ENCODE results near the gene DNAI2. TPM values are rescaled to one million over a fixed set of nuclear protein-coding genes. Genes with fewer than 3 reads are reported as not detected.

DNAI2 gene
- total RNA-seq, 2 donors from 2014 or later, result not detected

- Histone ChIP-seq H3K4me3 (ENCODE audit: low read length) (no peak overlapping the region), H3K9me3 (ENCODE audit: control insufficient read depth, low read length) (no peaks in the 10 kb centered on the region), H3K9ac (ENCODE audit: extremely low read depth, low read length, poor library complexity, severe bottlenecking) (no peak overlapping the region), H3K27me3 (ENCODE audit: control insufficient read depth, insufficient read depth, low read length, poor library complexity, severe bottlenecking) (peaks cover 26% of the 10 kb centered on the region), H3K4me1 (ENCODE audit: control insufficient read depth, insufficient read depth, low read length) (no peaks in the 10 kb centered on the region), H3K36me3 (ENCODE audit: control insufficient read depth, insufficient read depth, low read length) (no peaks in the 10 kb centered on the region), H3K27ac (ENCODE audit: low read depth, low read length) (peak overlapping the region; percentile 91)
- Mint-ChIP-seq H3K4me3 (no peak overlapping the region), H3K9me3 (no peaks in the 10 kb centered on the region), H3K36me3 (ENCODE audit: low read depth) (no peaks in the 10 kb centered on the region), H3K27me3 (ENCODE audit: insufficient read depth) (peaks cover 42% of the 10 kb centered on the region), H3K4me1 (peaks cover 2% of the 10 kb centered on the region), H3K27ac (no peak overlapping the region)
- TF ChIP-seq, protein P1, sequence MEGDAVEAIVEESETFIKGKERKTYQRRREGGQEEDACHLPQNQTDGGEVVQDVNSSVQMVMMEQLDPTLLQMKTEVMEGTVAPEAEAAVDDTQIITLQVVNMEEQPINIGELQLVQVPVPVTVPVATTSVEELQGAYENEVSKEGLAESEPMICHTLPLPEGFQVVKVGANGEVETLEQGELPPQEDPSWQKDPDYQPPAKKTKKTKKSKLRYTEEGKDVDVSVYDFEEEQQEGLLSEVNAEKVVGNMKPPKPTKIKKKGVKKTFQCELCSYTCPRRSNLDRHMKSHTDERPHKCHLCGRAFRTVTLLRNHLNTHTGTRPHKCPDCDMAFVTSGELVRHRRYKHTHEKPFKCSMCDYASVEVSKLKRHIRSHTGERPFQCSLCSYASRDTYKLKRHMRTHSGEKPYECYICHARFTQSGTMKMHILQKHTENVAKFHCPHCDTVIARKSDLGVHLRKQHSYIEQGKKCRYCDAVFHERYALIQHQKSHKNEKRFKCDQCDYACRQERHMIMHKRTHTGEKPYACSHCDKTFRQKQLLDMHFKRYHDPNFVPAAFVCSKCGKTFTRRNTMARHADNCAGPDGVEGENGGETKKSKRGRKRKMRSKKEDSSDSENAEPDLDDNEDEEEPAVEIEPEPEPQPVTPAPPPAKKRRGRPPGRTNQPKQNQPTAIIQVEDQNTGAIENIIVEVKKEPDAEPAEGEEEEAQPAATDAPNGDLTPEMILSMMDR (conservative IDR thresholded peaks at IDR 0.05), result no peak
- 17 to 64% methylated on average over 1 to 8 of the region's 9 CpGs for WGBS, 2 experiments (ENCODE audit: insufficient coverage in 1 of 2, insufficient read length in 1 of 2)
- no peak for DNase-seq
Observed at GRCh38 chr17:74362069-74362405, 88.0 kb downstream of the DNAI2 start.

- Histone ChIP-seq H3K4me3 (ENCODE audit: low read length) (no peak overlapping the region), H3K36me3 (ENCODE audit: control insufficient read depth, insufficient read depth, low read length) (no peaks in the 10 kb centered on the region), H3K27me3 (ENCODE audit: control insufficient read depth, insufficient read depth, low read length, poor library complexity, severe bottlenecking) (peaks cover 17% of the 10 kb centered on the region), H3K9me3 (ENCODE audit: control insufficient read depth, low read length) (no peaks in the 10 kb centered on the region), H3K27ac (ENCODE audit: low read depth, low read length) (peak overlapping the region; percentile 91), H3K9ac (ENCODE audit: extremely low read depth, low read length, poor library complexity, severe bottlenecking) (no peak overlapping the region), H3K4me1 (ENCODE audit: control insufficient read depth, insufficient read depth, low read length) (no peaks in the 10 kb centered on the region)
- no peak overlapping the region for H3K4me3 Mint-ChIP-seq
- H3K4me1 Mint-ChIP-seq, result no peaks in the 10 kb centered on the region
- 86 to 92% methylated on average over 4 to 14 of the region's 14 CpGs for WGBS, 2 experiments (ENCODE audit: insufficient coverage in 1 of 2, insufficient read length in 1 of 2)
- TF ChIP-seq, protein P1 (conservative IDR thresholded peaks at IDR 0.05), result no peak
- no peak for DNase-seq
- H3K27me3 Mint-ChIP-seq (ENCODE audit: insufficient read depth), result peaks cover 42% of the 10 kb centered on the region
- no peak overlapping the region for H3K27ac Mint-ChIP-seq
- no peaks in the 10 kb centered on the region for H3K36me3 Mint-ChIP-seq (ENCODE audit: low read depth)
- no peaks in the 10 kb centered on the region for H3K9me3 Mint-ChIP-seq
Observed at GRCh38 chr17:74362810-74363498, 88.9 kb downstream of the DNAI2 start.

Other genes starting within 250 kb of the DNAI2 start
- gene RPL38, start 70.6 kb upstream of the DNAI2 start, total RNA-seq, result 1,000 to 10,000 TPM; 1,155 to 1,199 TPM
- 1 to 10 TPM; 1.2 to 1.6 TPM for gene TTYH2, start 60.7 kb upstream of the DNAI2 start, total RNA-seq
- 1 to 10 TPM in 1 of 2 donors, under 1 TPM in 1; 0.27 to 2.4 TPM for gene KIF19, start 52.0 kb downstream of the DNAI2 start, total RNA-seq
- gene BTBD17, start 87.6 kb downstream of the DNAI2 start, total RNA-seq, result under 1 TPM in 1 of 2 donors, not detected in 1; 0.18 TPM
- under 1 TPM; 0.29 to 0.92 TPM for gene GPR142, start 93.3 kb downstream of the DNAI2 start, total RNA-seq
- gene GPRC5C, start 157.9 kb downstream of the DNAI2 start, total RNA-seq, result 10 to 100 TPM; 57.0 to 73.4 TPM
- not detected for gene CD300A, start 192.4 kb downstream of the DNAI2 start, total RNA-seq